HCT116 (cell line): ENCODE results near the gene ARHGAP18.

Source experiments
- CTCF ChIP-seq, 3 experiments: fragments of 200-600 bp in 1 of 3; sonication (generic) in 1 of 3; IDR thresholded peaks in 2 of 3; conservative IDR thresholded peaks in 1 of 3; 2 replicates each; pipeline ENCODE4 v1.5.1; 2012 to 2017; ENCODE audit warnings: low read depth in 2 of 3, low read length in 2 of 3, antibody characterized with exemption in 1 of 3, borderline replicate concordance in 1 of 3, control low read depth in 1 of 3, mild to moderate bottlenecking in 1 of 3, mixed read lengths in 1 of 3, mixed run types in 1 of 3, moderate library complexity in 1 of 3; ENCODE audit not compliant: insufficient read depth in 1 of 3
- JUND ChIP-seq: IDR thresholded peaks from 2 replicates; pipeline ENCODE4 v1.6.1; 2012
- MAX ChIP-seq: IDR thresholded peaks from 2 replicates; pipeline ENCODE4 v1.6.1; 2012
- POLR2A ChIP-seq: IDR thresholded peaks from 2 replicates; pipeline ENCODE4 v1.7.0; 2011; ENCODE audit warnings: borderline replicate concordance; ENCODE audit not compliant: insufficient read depth, insufficient read length; ENCODE audit errors: extremely low read depth
- TF ChIP-seq, protein P1 (sequence below): IDR thresholded peaks from 2 replicates; pipeline ENCODE4 v1.6.1; 2012; ENCODE audit warnings: low read depth

- TF ChIP-seq CTCF (IDR thresholded peaks at IDR 0.05 in 2 of 3, conservative IDR thresholded peaks at IDR 0.05 in 1 of 3; ENCODE audit: borderline replicate concordance in 1 of 3, insufficient read depth in 1 of 3, low read depth in 2 of 3, low read length in 2 of 3) (no peak), POLR2A (no peak), MAX (no peak), JUND (no peak)
- TF ChIP-seq, protein P1, sequence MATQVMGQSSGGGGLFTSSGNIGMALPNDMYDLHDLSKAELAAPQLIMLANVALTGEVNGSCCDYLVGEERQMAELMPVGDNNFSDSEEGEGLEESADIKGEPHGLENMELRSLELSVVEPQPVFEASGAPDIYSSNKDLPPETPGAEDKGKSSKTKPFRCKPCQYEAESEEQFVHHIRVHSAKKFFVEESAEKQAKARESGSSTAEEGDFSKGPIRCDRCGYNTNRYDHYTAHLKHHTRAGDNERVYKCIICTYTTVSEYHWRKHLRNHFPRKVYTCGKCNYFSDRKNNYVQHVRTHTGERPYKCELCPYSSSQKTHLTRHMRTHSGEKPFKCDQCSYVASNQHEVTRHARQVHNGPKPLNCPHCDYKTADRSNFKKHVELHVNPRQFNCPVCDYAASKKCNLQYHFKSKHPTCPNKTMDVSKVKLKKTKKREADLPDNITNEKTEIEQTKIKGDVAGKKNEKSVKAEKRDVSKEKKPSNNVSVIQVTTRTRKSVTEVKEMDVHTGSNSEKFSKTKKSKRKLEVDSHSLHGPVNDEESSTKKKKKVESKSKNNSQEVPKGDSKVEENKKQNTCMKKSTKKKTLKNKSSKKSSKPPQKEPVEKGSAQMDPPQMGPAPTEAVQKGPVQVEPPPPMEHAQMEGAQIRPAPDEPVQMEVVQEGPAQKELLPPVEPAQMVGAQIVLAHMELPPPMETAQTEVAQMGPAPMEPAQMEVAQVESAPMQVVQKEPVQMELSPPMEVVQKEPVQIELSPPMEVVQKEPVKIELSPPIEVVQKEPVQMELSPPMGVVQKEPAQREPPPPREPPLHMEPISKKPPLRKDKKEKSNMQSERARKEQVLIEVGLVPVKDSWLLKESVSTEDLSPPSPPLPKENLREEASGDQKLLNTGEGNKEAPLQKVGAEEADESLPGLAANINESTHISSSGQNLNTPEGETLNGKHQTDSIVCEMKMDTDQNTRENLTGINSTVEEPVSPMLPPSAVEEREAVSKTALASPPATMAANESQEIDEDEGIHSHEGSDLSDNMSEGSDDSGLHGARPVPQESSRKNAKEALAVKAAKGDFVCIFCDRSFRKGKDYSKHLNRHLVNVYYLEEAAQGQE, result no peak
These were observed 74.4 kb downstream of the ARHGAP18 start for GRCh38 chr6:129635396-129636130.
